GM21381 (cell line): ENCODE data around the gene TRABD2B.
A peak's percentile ranks its signal among the peaks of the same experiment; 100 is the strongest.

ENCODE experiments used
- ATAC-seq: cut with Tn5 transposase; IDR thresholded peaks from one replicate; pipeline ENCODE4 v1.9.1; 2021; ENCODE audit warnings: mild to moderate bottlenecking, moderate library complexity; ENCODE audit not compliant: unreplicated experiment

TRABD2B gene

DNA sequence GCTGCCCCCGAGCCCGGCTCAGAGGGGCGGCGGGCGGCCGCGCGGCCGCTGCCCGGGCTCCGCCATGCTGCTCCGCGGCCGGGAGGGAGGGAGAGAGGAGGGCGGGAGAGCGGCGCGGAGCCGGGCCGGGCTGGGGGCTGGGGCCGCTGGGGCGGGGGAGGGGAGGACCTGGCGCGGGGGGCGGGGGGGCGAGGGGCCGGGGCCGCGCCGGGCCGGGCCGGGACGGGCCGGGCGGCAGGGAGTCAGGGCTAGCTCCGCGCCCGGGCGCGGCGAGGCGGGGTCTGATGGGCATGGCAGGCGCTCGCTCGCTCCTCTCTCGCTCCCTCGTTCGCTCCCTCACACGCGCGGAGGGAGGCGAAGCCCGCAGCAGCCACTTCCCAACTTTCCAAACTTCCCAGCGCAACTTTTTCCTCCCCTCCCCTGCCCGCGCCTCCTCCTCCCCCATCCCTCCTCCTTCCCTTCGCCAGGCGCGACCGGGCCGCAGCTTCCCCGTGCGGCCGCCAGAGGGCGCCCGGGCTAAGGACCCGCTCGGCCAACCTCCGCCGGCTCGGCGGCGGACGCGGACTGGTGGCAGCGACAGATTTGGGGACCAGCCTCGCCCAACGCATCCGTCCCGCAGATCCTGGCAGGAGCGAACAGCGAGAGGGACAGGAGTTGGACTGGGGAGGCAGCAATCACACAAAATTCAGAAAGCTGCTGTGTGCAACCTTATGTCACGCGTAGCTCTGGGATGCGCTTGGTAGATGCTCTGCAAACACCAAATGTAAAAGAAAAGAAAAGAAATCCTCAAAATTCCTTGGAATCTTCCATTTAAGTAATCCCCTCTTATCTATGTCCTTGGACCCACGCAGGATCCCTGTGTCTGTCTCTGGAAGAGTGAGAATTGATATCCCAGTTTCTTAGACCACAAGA is at the start of gene TRABD2B:
TSS of gene TRABD2B (minus strand) at position 97 of the 912 bp plus-strand sequence.
- peak; percentile 90 for ATAC-seq

DNA sequence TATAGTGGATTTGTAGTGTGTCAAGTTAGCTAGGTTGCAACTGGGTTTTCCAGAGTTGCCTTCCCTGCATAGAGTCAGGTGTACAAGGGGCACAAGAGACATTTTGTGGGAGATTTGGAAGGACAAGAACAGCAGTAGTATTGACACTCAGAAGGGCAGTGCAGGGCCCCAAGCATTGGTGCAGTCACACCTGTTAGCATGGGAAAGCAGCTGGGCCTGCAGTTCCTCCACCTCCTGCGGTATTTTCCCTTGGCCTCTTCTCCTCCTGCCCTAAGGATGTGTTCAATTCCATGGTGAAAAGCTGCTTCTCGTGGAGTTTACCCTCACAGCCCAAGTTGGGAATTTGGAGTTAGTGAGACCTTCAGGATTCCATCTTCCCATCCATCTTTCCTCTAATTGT is 47.1 kb upstream of the TRABD2B start:
- no peak for ATAC-seq

DNA sequence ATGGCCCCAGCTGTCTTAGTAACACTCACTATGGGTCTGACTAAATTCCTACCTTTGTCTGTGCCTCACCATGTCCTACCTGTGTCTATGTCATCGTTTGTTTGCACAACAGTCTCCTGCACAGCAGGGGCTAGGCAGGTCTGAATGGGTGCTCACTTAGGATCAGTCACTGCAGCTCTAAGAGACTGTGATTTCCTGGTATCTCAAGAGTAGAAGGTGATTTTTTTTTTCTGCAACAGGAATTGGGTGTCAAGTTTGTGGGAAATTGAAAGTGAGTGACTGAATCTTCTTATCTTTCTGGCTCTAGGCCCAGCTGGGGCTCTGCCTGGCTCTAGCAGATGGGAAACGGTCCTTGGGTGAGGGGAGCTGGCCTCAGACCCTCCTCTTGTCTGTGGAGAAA is 46.4 kb upstream of the TRABD2B start:
- no peak for ATAC-seq

DNA sequence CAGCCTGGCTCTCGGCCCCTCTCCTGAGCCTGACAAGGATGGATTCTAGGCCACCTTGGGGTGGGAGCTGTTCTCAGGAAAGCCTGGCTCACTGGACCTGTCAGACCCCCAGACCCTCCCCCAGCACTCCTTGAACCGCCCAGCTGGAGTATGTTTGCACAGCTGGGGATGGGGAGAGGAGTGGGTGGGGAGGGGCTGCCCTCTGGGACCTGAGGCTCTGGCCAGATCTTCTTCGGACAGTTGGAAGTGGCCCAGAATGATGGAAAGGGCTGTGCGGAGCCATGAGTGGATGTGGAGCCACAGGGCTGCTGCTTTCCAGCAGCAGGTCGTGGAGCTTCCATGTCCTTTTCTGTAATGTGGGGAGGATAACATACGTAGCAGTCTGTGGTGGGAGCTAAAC is 43.0 kb upstream of the TRABD2B start:
- no peak for ATAC-seq

DNA sequence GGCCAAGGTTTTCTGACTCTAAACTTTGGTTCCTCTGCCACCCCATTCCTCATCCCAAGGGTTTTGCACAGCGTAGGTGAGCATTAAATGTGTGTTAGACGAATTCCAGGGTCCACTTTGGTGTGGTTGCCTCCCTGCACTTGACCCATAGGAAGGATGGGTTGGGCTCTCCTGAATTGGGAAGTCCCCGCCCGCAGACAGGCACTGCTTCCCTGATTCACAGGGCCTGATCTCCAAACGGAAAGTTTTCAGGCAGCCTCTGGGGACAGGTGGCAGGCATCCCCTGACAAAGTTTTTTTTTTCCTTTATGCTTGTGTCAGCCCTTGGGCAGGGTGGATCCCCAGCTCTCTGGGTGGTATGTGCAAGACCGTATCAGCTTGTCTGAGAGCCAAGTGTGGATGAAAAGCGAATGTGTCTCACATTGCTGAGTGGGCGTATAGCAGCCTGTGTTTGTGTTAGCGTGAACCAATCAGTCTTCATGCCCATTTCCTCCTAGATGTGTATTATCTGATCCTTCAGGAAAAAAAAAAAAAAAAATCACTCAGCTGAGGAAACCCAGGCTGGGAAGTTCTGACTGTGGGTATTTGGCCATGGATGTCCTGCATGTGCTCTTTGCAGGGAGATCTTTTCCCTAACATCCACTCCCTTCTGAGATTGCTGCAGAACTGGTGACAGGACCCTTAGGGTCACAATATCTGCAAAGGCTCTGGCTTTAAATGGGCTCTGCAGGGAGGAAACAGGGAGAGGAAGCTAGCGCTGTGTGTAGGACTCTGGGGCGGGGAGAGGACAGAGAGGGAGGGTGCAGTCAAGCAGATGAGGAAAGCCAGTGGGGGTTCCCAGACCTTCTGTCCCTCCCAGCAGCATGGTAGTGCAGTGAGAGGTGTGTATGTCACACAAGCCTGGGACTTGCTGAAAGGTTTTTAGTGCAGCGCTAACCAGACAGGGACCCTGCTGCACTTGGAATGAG is 42.2 kb upstream of the TRABD2B start:
- ATAC-seq, result no peak

DNA sequence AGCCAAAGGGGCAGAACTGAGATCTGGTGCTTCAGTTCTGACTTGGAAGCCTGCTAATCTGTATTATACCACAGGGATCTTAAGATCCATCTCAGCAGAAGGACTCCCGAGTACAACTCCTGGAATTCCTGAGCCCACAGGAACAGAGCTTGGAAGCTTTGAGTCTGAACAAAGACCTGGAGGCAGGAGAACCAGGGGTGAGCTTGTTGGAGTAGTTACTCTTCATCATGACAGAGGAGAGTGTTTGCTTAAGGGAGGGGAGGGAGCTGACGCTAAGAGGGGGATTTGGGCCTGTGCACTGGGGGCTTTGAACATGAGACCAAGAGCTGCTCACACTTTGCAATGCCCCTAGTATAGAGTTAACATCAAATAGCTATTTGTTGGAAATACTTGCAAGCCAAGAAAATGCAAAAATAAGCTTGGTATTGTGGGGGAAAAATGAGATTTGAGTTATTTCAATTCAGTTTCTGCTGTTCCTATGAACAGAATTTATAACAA is 41.1 kb upstream of the TRABD2B start:
- ATAC-seq, result no peak

DNA sequence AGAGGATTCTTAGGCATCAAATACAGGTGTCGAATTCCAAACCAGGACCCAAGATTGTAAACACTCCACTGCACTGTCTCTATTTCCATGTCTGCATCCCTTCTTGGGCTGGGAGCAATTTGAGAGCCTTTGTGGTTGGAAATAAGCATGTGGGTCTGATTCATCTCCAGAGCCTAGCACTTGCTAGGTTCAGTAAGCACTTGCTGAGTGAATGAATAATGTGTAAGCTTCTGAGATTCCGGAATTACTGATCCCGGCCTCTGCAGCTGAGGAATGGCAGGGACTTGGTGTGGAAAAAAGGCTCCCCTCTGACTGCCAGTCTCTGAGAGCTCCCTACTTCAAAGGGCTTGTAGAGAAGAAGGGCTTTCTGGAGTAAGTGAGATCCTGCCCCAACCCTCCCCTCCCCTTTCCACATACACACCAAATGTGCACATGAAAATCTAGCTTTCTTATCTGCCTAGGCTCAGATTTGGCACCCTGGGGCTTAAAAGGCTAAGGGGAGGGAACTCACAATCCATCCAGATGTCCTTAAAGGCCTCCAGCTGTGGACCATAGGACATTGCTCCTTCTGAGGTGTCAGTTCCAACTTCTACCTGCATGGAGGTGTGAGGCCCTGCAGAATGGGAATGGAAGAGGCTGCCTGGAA is 39.6 kb upstream of the TRABD2B start:
- no peak for ATAC-seq

DNA sequence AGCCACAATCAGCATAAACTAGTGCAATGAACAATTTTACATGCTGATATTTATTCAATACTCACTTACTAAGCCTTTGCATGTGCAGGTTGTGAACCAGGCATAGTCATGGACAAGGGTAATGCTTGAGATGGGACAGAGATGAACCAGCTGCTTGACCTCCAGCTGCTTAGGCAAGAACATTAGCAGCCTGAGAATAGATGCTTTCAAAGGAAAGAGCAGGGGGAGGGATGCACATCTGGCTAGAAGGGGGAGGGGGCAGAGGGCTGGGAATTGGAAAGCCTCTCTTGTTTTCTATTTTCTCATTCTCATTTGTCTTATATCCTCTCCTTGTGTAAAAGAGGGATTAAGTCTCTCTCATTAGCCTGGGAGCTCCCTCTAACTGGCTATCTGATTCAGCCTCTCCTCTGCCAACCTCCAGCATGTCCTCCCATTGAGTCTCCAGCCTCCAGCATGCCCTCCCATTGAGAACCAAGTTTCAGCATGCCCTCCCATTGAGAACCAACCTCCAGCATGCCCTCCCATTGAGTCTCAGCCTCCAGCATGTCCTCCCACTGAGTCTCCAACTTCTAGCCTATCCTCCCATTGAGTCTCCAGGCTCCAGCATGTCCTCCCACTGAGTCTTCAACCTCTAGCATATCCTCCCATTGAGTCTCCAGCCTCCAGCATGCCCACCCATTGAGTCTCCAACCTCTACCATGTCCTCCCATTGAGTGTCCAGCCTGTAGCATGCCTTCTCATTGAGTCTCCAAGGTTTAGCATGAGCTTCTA is 38.4 kb upstream of the TRABD2B start:
- ATAC-seq, result no peak

DNA sequence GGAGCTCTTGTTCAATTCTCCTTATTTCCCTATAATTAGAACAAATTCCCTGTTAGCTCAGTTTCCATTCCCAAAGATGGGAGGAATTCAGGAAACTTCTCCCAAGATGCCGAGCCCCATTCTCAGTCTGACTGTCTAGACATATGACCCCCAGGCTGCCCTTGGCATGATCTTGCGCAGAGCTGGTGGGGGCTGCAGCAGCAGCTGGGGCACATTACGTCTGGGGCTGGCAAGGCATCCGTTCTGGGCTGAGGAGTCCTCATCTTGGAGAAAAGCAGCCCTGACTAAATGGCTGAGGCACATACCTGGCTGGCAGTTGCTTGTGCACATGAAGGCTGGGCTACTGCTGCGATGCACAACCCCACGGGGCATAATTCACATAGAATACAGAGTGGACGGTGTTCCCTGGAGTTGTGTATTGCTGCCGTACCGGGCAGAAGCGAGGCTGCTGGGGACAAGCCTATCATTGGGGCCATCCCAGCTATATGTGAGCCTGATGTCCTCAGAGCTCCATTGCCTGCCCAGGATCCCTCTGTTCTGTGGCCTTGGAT is 36.4 kb upstream of the TRABD2B start:
- no peak for ATAC-seq

DNA sequence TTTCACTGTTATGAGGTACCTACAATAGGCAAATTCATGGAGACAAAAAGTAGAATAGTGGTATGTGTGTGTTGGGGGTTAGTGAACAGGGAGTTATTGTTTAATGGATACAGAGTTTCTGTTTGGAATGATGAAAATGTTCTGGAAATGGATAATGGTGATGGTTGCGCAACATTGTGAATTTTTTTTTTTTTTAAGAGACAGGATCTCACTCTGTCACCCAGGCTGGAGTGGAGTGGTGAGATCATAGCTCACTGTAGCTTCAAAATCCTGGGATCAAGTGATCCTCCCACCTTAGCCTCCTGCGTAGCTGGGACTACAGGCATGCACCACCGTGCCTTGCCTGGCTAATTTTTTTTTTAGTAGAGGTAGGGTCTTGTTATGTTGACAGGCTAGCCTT is 34.5 kb upstream of the TRABD2B start:
- no peak for ATAC-seq

DNA sequence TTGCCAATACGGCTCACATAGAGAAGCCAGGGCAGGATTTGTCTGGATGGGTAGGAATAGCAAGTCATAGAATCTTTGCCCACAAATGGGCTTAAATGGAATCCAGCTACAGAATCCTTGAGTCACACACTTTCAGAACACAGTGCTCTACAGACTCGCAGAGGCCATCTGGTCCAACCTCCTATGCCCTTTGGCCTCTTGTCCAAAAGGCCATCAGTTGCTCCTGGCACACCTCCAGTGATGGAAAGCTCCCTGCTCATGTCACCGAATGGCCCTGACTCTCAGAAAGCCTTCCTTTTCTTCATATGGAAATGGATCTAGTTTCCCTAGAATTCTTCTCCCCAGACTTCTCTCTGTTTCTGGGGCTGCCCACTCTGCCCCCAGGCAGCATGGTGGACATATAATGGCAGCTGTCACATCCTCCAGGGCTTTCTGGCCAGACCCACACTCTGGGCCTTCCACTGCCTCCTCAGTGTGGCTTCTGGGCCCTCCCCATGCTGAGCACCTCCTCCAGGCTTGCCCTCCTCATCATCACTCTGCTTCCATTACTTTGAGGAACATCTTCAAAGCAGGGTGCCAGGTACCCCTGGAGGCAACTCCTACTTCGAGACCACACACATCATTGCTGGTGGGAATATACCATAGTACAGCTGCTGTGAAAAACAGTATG is 33.6 kb upstream of the TRABD2B start:
- no peak for ATAC-seq

DNA sequence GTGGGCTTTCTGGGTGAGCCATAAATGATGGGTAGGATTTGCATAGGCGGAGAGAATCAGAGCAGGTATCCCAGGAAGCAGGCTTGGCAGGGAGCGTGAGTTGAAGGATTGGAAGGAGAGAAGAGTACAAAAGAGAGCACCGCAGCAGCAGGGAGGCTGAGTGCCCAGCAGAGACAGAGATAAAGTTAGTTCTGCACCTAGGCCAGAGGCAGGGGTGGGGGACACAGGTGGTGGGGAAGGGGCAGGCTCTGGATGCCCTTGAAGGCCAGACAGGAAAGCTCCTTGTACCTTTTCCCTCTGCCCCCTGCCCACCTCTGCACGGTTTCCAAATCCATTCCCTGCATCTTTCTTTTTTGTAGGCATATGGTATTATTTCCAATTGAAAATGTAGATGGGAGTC is 33.0 kb upstream of the TRABD2B start:
- no peak for ATAC-seq

DNA sequence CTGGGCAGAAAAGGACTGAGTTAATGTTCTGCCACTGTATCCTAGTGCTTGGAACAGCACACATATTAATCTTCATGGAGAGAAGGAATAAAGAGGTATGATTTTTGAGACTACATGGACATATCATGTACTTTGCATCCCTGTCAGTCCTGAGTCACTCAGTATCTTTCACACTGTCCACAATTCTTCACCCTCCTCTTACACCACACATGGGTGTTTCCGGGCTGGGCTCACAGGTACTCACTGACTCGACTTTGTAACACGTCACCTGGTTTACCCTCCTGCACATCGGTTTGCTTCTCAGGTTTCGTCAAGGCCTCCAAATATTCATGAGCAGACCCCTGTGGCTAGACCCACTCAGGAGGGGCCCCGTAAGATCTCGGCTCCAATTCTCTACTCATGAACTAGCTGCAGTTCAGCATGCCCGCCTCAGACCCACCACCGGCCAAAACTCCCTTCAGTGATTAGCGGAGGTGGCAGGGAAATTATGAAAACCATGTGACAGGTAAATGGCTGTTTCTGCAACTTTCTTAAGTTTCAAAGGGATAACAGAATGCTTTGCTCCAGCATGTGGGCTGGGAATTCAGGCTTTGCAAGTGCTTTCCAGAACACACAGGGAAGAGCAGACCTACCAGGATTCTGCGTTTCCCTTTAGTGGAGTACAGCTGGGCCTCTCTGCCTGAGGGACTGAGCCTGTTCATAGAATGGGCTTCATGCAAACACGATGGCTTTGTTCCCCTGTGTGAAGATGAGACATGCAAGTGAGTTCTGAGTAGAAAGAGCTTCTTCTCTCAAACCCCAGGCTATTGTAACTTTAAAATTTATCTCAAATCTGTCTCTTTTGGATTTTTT is 31.3 kb upstream of the TRABD2B start:
- ATAC-seq, result no peak

DNA sequence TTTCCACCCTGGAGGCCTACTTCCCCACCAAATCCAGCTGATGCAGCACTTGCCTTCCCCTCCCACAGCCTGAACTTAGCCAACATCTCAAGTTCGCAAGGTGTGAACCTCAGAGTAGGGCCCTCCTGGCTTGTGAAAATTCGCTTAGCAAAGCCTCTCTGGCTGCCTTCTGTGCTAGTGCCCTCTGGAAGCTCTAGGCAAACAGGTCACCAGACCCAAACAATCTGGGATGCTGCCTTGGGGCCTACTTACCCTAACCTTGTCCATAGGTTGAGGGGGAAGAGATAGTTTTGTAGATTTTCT is 30.3 kb upstream of the TRABD2B start:
- ATAC-seq, result no peak

DNA sequence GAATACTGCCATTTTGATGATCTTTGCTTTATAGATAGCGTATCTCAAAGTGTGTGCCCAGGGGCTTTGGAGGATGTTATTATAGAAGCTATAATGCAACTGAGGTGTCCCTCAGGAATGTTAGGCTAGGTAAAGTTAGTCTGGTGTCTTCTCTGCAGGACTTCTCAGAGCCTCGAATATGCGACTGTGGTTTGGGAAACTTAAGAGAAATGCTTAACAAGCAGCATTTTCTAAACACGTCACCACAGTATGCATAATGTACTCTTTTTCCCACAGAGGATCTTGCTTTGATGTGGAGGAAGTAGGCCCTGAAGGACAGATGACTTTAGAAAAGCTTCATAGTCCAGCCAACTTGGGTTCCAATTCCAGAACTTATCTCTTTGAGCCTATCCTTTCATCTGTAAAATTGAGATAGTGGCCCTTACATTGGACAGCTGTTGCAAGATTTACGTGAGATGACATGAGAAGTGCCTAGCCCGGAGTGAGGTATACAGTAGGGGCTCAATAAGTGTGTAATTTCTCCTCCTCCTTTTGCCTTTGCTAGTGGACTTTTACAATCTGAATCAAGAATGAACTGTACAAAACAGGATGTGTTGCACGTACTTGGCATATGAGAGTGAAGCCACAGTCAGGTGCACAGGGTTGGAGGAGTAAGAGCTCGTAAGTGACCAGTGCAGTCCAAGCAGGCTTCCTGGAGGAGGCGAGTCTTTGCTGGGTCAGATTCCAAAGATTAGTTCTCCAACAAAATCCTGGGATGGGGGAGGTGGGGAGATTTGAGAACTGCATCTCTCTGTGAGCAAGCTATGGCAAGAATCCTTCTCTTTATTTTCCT is 29.7 kb upstream of the TRABD2B start:
- no peak for ATAC-seq

DNA sequence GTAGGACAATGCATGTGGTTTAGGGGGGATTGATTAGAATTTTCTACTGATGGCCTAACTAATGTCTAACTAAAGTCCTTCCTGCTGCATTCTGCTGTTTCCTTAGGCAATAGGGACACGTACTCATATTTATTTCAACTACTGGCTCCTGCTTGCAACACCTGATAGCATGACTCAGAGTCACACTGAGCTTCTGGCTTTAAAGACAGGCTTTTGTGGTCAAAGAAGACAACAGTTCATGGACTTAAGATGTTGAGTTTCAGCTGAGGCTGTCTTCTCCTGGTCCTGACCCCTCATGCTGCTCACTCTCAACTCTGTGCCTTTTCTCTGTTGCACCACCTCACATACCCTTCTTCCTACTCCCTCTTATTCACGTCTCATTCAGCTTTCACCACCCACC is 29.1 kb upstream of the TRABD2B start:
- ATAC-seq, result no peak

DNA sequence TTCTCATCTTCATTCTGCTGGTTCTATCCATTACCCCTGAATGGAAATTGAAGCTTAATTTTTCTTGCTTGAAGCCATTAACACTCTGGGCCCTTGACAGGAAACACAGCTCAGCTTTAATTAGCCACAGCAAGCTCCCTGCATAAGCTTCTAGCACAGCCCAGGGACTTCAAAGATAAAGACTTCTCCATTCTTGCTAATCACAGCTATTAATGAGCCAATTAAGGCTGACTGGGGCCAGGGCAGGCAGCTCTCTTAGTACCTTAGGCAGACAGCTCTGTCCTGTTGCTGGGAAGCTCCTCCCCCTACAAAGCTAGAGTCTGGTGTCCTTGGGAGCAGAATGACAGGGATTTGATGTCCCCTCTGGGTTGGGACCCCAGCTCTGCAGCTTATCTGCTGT is 27.9 kb upstream of the TRABD2B start:
- no peak for ATAC-seq

DNA sequence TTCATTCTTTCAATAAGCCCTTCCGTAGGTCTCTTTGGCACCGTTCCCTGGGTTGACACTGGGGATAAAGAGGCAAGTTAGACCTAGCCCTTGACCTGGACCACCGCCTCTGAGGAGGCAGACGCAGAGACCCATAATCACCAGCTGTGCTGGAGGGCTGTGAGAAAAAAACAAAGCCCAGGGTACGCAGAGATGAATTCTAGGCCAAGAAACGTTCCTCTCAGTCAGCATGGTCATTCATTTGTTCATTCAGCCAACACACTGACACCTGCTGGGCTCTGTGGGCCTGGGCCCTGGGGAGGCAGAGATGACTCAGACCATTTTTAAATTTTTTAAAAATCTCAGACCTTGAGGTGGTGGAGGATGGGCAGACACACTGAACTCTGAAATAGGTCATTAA is 26.3 kb upstream of the TRABD2B start:
- ATAC-seq, result no peak
